ENCODE data around the gene SFTPD.

GRCh38 chr10:79994556-79994955 lies 45.7 kb upstream of the SFTPD start:
- TF ChIP-seq, protein P1, sequence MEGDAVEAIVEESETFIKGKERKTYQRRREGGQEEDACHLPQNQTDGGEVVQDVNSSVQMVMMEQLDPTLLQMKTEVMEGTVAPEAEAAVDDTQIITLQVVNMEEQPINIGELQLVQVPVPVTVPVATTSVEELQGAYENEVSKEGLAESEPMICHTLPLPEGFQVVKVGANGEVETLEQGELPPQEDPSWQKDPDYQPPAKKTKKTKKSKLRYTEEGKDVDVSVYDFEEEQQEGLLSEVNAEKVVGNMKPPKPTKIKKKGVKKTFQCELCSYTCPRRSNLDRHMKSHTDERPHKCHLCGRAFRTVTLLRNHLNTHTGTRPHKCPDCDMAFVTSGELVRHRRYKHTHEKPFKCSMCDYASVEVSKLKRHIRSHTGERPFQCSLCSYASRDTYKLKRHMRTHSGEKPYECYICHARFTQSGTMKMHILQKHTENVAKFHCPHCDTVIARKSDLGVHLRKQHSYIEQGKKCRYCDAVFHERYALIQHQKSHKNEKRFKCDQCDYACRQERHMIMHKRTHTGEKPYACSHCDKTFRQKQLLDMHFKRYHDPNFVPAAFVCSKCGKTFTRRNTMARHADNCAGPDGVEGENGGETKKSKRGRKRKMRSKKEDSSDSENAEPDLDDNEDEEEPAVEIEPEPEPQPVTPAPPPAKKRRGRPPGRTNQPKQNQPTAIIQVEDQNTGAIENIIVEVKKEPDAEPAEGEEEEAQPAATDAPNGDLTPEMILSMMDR (IDR thresholded peaks at IDR 0.05; ENCODE audit: low read length) = no peak
- no peak for TF ChIP-seq EZH2 (optimal IDR thresholded peaks at IDR 0.05; ENCODE audit: low read depth, low read length)
